Heart left ventricle (tissue), 16 donors: ENCODE measurements around the gene NCAPG2. TPM values are rescaled to one million over a fixed set of nuclear protein-coding genes. Genes with fewer than 3 reads are reported as not detected.

Source experiments
- ATAC-seq, 4 donors: fragments of 200-7000 bp; cut with Tn5 transposase; one replicate each; pipeline ENCODE4 v1.9.1; 2020 to 2022; ENCODE audit warnings: moderate library complexity in 4 of 4, mild to moderate bottlenecking in 3 of 4, moderate number of reproducible peaks in 1 of 4
- DNase-seq, 5 donors: peaks; one replicate each; pipeline ENCODE4 v3.0.0-alpha.2; 2020
- H3K27ac ChIP-seq, 12 donors: fragments of 200-600 bp; sonication (generic) in 4 of 12; one replicate each; pipeline versions ENCODE4 v1.5.0 to v1.8.0; 2016 to 2022; ENCODE audit warnings: mild to moderate bottlenecking in 2 of 12
- H3K27me3 ChIP-seq, 9 donors: fragments of 200-600 bp; sonication (generic) in 2 of 9; one replicate each; pipeline versions ENCODE4 v1.5.1 to v1.8.0; 2016 to 2022; ENCODE audit warnings: mild to moderate bottlenecking in 3 of 9
- H3K36me3 ChIP-seq, 9 donors: fragments of 200-600 bp; sonication (generic) in 2 of 9; one replicate each; pipeline versions ENCODE4 v1.5.0 to v1.8.0; 2018 to 2022; ENCODE audit warnings: mild to moderate bottlenecking in 2 of 9
- H3K4me1 ChIP-seq, 12 donors: fragments of 200-600 bp; sonication (generic) in 4 of 12; one replicate each; pipeline versions ENCODE4 v1.5.0 to v1.8.0; 2016 to 2022; ENCODE audit warnings: mild to moderate bottlenecking in 3 of 12
- H3K4me3 ChIP-seq, 12 donors: fragments of 200-600 bp; sonication (generic) in 4 of 12; one replicate each; pipeline versions ENCODE4 v1.5.0 to v1.8.0; 2017 to 2022; ENCODE audit warnings: mild to moderate bottlenecking in 9 of 12, moderate library complexity in 4 of 12
- H3K9me3 ChIP-seq, 12 donors: fragments of 200-600 bp; sonication (generic) in 4 of 12; one replicate each; pipeline versions ENCODE4 v1.5.0 to v1.8.0; 2016 to 2022; ENCODE audit warnings: mild to moderate bottlenecking in 1 of 12
- POLR2A ChIP-seq, 2 donors: fragments of 450-650 bp; IDR thresholded peaks; one replicate each; pipeline ENCODE4 v1.6.1; 2017; ENCODE audit warnings: antibody characterized with exemption in 2 of 2, mild to moderate bottlenecking in 2 of 2, moderate library complexity in 2 of 2
- WGBS, 4 donors: extraction: QIAGEN DNeasy Blood & Tissue Kit in 2 of 4; methylation state at CpG; one replicate each; pipeline versions ENCODE4 v1.1.5 to v1.1.7; 2013 to 2018; 5-methylcytosine and 5-hydroxymethylcytosine counted together
- intact Hi-C, 10 donors: fragments of 100-400 bp; cut with DNase I; formaldehyde crosslinking; loops; one replicate each; pipeline versions ENCODE4 v1.11.1 to v1.14.2; 2022
- polyA plus RNA-seq, 2 donors: library from polyadenylated mRNA; stranded (reverse); fragments of 200-250 nt; gene quantifications; one replicate each; pipeline ENCODE4 v1.2.3, GENCODE V29; 2013
- total RNA-seq, 9 donors: library from RNA; depleted of rRNA in 2 of 9; stranded (reverse); fragments of >200 nt in 2 of 9; fragmentation: NEBNext Ultra II Directional in 3 of 9; extraction: Animal tissue kit (Norgen Biotek cat#: 25700) in 3 of 9; gene quantifications; one replicate each; pipeline versions ENCODE4 v1.1.0 to v1.2.4, GENCODE V29; 2016 to 2023
- TF ChIP-seq, protein P1 (sequence below), 12 donors: fragments of 200-600 bp; sonication (generic) in 4 of 12; IDR thresholded peaks; one replicate each; pipeline versions ENCODE4 v1.5.0 to v1.8.0; 2018 to 2022; ENCODE audit warnings: antibody characterized with exemption in 12 of 12, mild to moderate bottlenecking in 5 of 12
- donor health status: ischemic (EF 13 %, LVEDD 7.1; RV severe dilation, severe dysfunction).
- donor health status: healthy with polysubstance abuse.
- donor health status: DM: no; HTN: yes; CAD: no.
- donor health status: DM: no; HTN: no; CAD: no.
- donor health status: ischemic (EF 25% LVEDD 6.9; RV normal size, moderate dysfunction).
- donor health status: ischemic (EF 25% LVEDD 5.7; RV mildly dilated, moderate dysfunction).
- donor health status: healthy.
- donor health status: DM: yes; HTN: yes; CAD: no.
- donor health status: ischemic (EF 35%, LVEDD 5.7; RV mildly dilated, moderate dysfunction).
- donor health status: nonischemic (EF 11% LVEDD 7.7; RV severe dilation, severe dysfunction).
- donor health status: DM: yes; HTN: yes; CAD: no.
- donor health status: PGD.
- donor health status: ischemic (EF 29% LVEDD 5.4; RV normal size, mild dysfunction).
- donor health status: nonischemic (EF 23%, LVEDD 6.1; RV moderate dilation, normal function).

NCAPG2 gene
- total and polyA plus RNA-seq, 11 donors: 1.1 to 12.5 (median 4.1) TPM

DNA sequence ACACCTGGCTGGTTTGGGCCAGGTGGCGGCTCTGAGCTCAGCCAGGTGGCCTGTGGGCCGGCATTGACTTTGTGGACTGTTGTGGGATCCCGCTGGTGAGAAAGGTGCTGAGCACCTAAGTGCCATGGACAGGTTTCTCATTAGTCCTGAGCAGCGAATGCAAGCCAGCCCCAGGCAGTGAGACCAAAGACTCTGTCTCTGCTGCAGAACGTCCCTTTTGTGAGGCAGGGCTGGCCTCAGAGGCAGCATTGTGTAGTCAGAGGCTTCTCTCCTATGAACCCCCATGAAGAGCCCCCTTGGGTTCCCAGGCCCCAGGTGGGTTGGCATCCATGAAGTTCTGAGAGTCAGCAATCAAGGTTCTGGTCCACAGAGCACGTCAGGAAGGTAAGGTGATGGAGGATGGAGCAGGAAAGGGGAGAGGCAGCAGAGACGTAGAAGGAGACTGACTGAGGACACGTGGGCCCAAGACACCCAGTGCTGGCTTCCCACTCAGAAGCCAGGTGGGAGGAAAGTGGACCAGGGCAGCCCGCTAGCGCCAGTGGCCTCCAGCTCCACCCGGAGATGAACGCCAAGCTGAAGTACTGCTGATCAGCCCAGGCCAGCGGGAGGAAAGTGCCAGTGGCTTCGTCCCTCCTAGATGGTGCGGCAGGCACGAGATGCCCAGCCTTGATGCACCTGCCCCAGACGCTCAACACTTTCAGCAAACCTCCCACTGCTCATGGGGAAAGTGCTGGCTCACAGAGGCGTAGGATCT, 97.8 kb downstream of the NCAPG2 start:
- H3K4me1 ChIP-seq: no peaks in the 10 kb centered on the region
- intact Hi-C loops: no loop called here
- no peak overlapping the region for H3K27ac ChIP-seq
- 94 to 98% (median 96%) methylated on average over 17 to 18 of the region's 18 CpGs for WGBS, 4 donors
- no peaks in the 10 kb centered on the region for H3K36me3 ChIP-seq
- H3K9me3 ChIP-seq: no peaks in the 10 kb centered on the region
- DNase-seq (no peak), ATAC-seq (no peak)
- no peak overlapping the region for H3K4me3 ChIP-seq
- no peaks in the 10 kb centered on the region for H3K27me3 ChIP-seq
- TF ChIP-seq POLR2A (IDR thresholded peaks at IDR 0.05): no peak
- TF ChIP-seq, protein P1, sequence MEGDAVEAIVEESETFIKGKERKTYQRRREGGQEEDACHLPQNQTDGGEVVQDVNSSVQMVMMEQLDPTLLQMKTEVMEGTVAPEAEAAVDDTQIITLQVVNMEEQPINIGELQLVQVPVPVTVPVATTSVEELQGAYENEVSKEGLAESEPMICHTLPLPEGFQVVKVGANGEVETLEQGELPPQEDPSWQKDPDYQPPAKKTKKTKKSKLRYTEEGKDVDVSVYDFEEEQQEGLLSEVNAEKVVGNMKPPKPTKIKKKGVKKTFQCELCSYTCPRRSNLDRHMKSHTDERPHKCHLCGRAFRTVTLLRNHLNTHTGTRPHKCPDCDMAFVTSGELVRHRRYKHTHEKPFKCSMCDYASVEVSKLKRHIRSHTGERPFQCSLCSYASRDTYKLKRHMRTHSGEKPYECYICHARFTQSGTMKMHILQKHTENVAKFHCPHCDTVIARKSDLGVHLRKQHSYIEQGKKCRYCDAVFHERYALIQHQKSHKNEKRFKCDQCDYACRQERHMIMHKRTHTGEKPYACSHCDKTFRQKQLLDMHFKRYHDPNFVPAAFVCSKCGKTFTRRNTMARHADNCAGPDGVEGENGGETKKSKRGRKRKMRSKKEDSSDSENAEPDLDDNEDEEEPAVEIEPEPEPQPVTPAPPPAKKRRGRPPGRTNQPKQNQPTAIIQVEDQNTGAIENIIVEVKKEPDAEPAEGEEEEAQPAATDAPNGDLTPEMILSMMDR (IDR thresholded peaks at IDR 0.05): no peak

DNA sequence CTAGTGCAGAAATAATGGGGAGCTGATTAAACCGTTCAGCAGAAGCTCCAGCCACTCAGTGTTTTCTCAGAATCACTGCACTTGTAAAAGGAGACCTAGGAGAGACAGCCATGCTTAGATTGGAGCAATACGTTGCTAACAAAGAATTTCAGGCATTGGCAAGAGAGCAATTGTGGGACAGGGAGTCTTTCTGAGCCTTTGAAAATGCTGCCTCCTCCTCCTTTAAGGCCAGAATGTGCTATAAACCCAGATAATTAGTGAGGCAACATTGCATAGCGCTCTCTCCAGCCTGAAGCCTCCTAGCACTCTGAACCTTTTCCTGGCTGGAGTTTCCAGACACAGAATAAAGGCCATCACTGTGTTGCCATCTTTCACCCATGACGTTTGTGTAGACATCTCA, 98.5 kb downstream of the NCAPG2 start:
- 72 to 80% (median 74%) methylated on average over 3 to 4 of the region's 4 CpGs for WGBS, 4 donors
- TF ChIP-seq POLR2A (IDR thresholded peaks at IDR 0.05): no peak
- TF ChIP-seq, protein P1 (IDR thresholded peaks at IDR 0.05): no peak
- Histone ChIP-seq H3K4me3 (no peak overlapping the region), H3K27ac (no peak overlapping the region), H3K4me1 (no peaks in the 10 kb centered on the region), H3K36me3 (no peaks in the 10 kb centered on the region), H3K27me3 (no peaks in the 10 kb centered on the region), H3K9me3 (no peaks in the 10 kb centered on the region)
- ATAC-seq (no peak), DNase-seq (no peak)
- intact Hi-C loops: no loop called here

DNA sequence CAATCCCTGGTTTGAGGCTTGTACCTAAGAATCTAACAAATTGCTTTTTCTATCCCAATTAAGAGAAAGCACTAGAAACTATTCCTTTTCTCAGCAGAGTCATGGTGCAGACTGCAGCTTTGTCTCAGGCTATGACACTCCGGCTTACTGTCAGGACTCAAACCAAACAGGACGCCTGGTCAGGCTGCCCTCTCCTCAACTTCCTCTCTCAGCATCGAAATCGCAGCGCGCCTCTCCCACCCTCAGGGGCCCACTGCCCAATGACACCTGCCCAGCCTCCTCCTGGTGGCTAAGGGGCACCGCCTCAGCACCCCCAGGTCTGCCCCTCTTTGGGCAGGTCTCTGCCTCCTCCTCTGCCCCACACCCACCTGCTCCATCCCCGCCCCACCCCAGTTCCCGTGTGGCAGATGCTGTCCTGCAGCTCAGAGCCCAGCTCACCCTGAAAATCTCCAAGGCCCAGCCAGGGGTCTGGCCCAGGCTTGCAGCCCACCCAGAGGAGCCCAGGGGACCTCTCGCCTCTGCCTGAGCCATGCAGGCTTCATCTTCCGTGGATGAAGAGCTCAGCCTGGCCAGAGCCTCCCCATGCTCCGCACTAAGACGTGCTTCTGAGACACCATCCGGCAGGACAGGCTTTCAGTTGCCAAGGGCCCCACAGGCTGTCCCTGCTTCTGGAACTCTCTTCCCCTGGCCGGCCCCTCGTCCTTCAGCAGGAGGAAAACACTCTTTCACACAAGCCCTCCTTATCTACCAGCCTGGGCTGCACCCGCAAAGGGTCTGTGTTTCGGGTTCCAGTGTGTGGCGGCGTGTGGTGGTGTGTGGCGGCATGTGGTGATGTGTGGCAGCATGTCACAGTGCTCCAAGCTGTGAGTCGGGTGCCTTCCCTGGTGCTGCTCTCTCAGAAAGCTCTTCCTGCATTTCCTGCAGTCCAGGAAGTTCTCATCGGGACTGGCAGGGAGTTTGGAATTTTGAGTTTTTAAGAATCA, 100.5 kb downstream of the NCAPG2 start:
- intact Hi-C loops: no loop called here

More for the DNA sequence above, 100.5 kb downstream of the NCAPG2 start:
- Histone ChIP-seq H3K4me3 (no peak overlapping the region), H3K27ac (no peak overlapping the region), H3K9me3 (no peaks in the 10 kb centered on the region), H3K27me3 (no peaks in the 10 kb centered on the region), H3K4me1 (no peaks in the 10 kb centered on the region), H3K36me3 (no peaks in the 10 kb centered on the region)
- 87 to 90% (median 88%) methylated on average over 21 to 23 of the region's 23 CpGs for WGBS, 4 donors
- no peak for DNase-seq
- ATAC-seq: no peak
- TF ChIP-seq, protein P1 (IDR thresholded peaks at IDR 0.05): no peak
- TF ChIP-seq POLR2A (IDR thresholded peaks at IDR 0.05): no peak
